Testis (tissue), 2 donors: ENCODE measurements around the gene ADSL.

Source experiments
- POLR2A ChIP-seq: fragments of 450-650 bp; IDR thresholded peaks from one replicate; pipeline ENCODE4 v1.6.1; 2017; ENCODE audit warnings: antibody characterized with exemption, mild to moderate bottlenecking, moderate library complexity
- TF ChIP-seq, protein P1 (sequence below), 3 experiments: fragments of 450-650 bp in 2 of 3; fragments of 200-600 bp in 1 of 3; sonication (generic) in 1 of 3; IDR thresholded peaks; one replicate each; pipeline ENCODE4 v1.5.1; 2016 to 2019; ENCODE audit warnings: antibody characterized with exemption in 3 of 3, mild to moderate bottlenecking in 2 of 3, moderate library complexity in 1 of 3

DNA sequence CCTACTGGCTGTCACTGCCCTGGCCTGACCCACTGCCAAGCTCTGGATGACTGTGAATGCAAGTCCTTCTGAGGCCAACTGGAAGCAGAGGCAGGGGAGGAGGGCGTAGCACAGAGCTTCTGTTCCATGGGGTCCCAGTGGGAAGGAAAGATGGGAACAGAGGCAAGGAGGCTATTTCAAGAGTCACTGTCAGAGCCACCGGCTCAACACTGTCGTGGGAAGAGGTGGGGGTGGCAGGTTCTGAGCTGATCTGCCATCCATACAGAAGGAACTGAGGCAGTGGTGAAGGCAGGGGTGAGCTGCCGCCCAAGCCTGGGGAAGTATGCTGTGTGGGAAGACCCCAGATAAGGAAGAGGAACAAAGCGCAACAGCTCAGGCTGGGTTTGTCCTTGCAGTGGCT, 78.8 kb downstream of the ADSL start:
- TF ChIP-seq, protein P1, sequence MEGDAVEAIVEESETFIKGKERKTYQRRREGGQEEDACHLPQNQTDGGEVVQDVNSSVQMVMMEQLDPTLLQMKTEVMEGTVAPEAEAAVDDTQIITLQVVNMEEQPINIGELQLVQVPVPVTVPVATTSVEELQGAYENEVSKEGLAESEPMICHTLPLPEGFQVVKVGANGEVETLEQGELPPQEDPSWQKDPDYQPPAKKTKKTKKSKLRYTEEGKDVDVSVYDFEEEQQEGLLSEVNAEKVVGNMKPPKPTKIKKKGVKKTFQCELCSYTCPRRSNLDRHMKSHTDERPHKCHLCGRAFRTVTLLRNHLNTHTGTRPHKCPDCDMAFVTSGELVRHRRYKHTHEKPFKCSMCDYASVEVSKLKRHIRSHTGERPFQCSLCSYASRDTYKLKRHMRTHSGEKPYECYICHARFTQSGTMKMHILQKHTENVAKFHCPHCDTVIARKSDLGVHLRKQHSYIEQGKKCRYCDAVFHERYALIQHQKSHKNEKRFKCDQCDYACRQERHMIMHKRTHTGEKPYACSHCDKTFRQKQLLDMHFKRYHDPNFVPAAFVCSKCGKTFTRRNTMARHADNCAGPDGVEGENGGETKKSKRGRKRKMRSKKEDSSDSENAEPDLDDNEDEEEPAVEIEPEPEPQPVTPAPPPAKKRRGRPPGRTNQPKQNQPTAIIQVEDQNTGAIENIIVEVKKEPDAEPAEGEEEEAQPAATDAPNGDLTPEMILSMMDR (IDR thresholded peaks at IDR 0.05), result no peak
- TF ChIP-seq POLR2A, result no peak
